Upper lobe of left lung (tissue), 6 donors: Measurements from ENCODE around the gene ITGAD. TPM values are rescaled to one million over a fixed set of nuclear protein-coding genes. Genes with fewer than 3 reads are reported as not detected.
A peak's percentile ranks its signal among the peaks of the same experiment; 100 is the strongest.

Experiments
- ATAC-seq, 2 donors: fragments of 200-7000 bp; cut with Tn5 transposase; one replicate each; pipeline ENCODE4 v1.9.1; 2022; ENCODE audit warnings: mild to moderate bottlenecking in 2 of 2, moderate library complexity in 2 of 2; ENCODE audit not compliant: low FRiP score in 2 of 2
- DNase-seq, 2 donors: peaks; one replicate each; pipeline ENCODE4 v3.0.0-alpha.2; 2019 to 2020
- H3K27ac ChIP-seq, 4 donors: fragments of 200-600 bp; sonication (generic); one replicate each; pipeline ENCODE4 v1.5.1; 2016 to 2019
- H3K27me3 ChIP-seq, 4 donors: fragments of 200-600 bp; sonication (generic); one replicate each; pipeline ENCODE4 v1.5.1; 2017 to 2019
- H3K36me3 ChIP-seq, 4 donors: fragments of 200-600 bp; sonication (generic); one replicate each; pipeline ENCODE4 v1.5.1; 2016 to 2019
- H3K4me1 ChIP-seq, 4 donors: fragments of 200-600 bp; sonication (generic); one replicate each; pipeline ENCODE4 v1.5.1; 2018 to 2019
- H3K4me3 ChIP-seq, 4 donors: fragments of 200-600 bp; sonication (generic); one replicate each; pipeline ENCODE4 v1.5.1; 2017 to 2019; ENCODE audit warnings: mild to moderate bottlenecking in 2 of 4, moderate library complexity in 1 of 4
- H3K9me3 ChIP-seq, 4 donors: fragments of 200-600 bp; sonication (generic); one replicate each; pipeline ENCODE4 v1.5.1; 2018 to 2019
- CTCF ChIP-seq, 6 experiments: fragments of 450-650 bp in 4 of 6; fragments of 200-600 bp in 2 of 6; sonication (generic) in 2 of 6; IDR thresholded peaks; one replicate each; pipeline ENCODE4 v1.5.1; 2016 to 2019; ENCODE audit warnings: antibody characterized with exemption in 6 of 6
- EP300 ChIP-seq, 4 donors: sonication (generic); formaldehyde crosslinking; IDR thresholded peaks; one replicate each; pipeline ENCODE4 v1.5.1; 2017; ENCODE audit warnings: antibody characterized with exemption in 4 of 4, control low read depth in 2 of 4
- POLR2A ChIP-seq, 4 donors: fragments of 450-650 bp; IDR thresholded peaks; one replicate each; pipeline ENCODE4 v1.5.1; 2016 to 2017; ENCODE audit warnings: antibody characterized with exemption in 4 of 4, mild to moderate bottlenecking in 2 of 4
- POLR2AphosphoS5 ChIP-seq, 2 donors: sonication (generic); formaldehyde crosslinking; IDR thresholded peaks; one replicate each; pipeline ENCODE4 v1.5.1; 2017; ENCODE audit warnings: antibody characterized with exemption in 2 of 2
- WGBS, 2 donors: methylation state at CpG; one replicate each; pipeline ENCODE4 v1.1.5; 2017 to 2018; 5-methylcytosine and 5-hydroxymethylcytosine counted together
- total RNA-seq, 6 donors: library from RNA; depleted of rRNA in 4 of 6; stranded (reverse); fragments of >200 nt in 4 of 6; gene quantifications; one replicate each; pipeline versions ENCODE4 v1.1.0 to v1.2.1, GENCODE V29; 2016 to 2021
- donor health status: DM: no; HTN: no; CAD: no; lungs with moderate emphysema.
- donor health status: DM: no; HTN: yes; CAD: no; lungs with severe emphysema.

ITGAD gene
- total RNA-seq, 6 donors from 2014 or later, result 0.15 to 0.69 (median 0.52) TPM; not detected in 3

GRCh38 chr16:31365131-31365865 lies 27.8 kb upstream of the ITGAD start:
- no peak overlapping the region for H3K27ac ChIP-seq
- DNase-seq (peak in 1 of 2 donors; percentile 2), ATAC-seq (no peak)
- H3K27me3 ChIP-seq, result no peaks in the 10 kb centered on the region
- H3K4me1 ChIP-seq, result no peaks in the 10 kb centered on the region
- no peaks in the 10 kb centered on the region for H3K36me3 ChIP-seq
- H3K4me3 ChIP-seq, result no peak overlapping the region
- WGBS, 2 donors, result 90 to 96% methylated on average over 7 of the region's 7 CpGs
- H3K9me3 ChIP-seq, result no peaks in the 10 kb centered on the region
- TF ChIP-seq EP300 (IDR thresholded peaks at IDR 0.05) (no peak), CTCF (IDR thresholded peaks at IDR 0.05) (no peak), POLR2A (IDR thresholded peaks at IDR 0.05) (no peak), POLR2AphosphoS5 (IDR thresholded peaks at IDR 0.05) (no peak)

DNA sequence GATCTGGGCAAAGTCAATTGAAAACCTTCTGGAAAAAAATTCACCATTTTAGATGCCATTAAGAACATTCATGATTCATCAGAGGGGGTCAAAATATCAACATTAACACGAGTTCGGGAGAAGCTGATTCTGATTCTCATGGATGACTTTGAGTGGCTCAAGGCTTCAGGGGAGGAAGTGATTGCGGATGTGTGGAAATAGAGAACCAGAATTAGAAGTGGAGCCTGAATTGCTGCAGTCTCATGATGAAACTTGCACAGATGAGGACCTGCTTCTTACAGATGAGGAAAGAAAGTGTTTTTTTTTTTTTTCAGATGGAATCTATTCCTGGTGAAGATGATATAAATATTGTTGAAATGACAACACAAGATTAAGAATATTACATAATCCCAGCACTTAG lies 25.3 kb upstream of the ITGAD start:
- DNase-seq (no peak), ATAC-seq (peak in 1 of 2 donors; percentile 75)
- TF ChIP-seq EP300 (IDR thresholded peaks at IDR 0.05), result no peak
- TF ChIP-seq POLR2AphosphoS5 (IDR thresholded peaks at IDR 0.05), result peak in 1 of 2 donors; percentile 34
- Histone ChIP-seq H3K36me3 (peaks cover 0 to 8% (median 0%) of the 10 kb centered on the region in 4 donors), H3K9me3 (no peaks in the 10 kb centered on the region), H3K27me3 (no peaks in the 10 kb centered on the region), H3K27ac (peak overlapping the region in 3 of 4 donors; percentile 30 to 69 (median 42)), H3K4me1 (no peaks in the 10 kb centered on the region), H3K4me3 (no peak overlapping the region)
- WGBS, 2 donors, result 62 to 72% methylated on average over 3 of the region's 3 CpGs

- ATAC-seq, result peak; percentile 9 to 41
- peaks cover 0 to 6% (median 2%) of the 10 kb centered on the region in 4 donors for H3K9me3 ChIP-seq
- 90 to 94% methylated on average over 7 of the region's 12 CpGs for WGBS, 2 donors
- TF ChIP-seq EP300 (IDR thresholded peaks at IDR 0.05), result no peak
- TF ChIP-seq POLR2AphosphoS5 (IDR thresholded peaks at IDR 0.05), result no peak
- TF ChIP-seq CTCF (IDR thresholded peaks at IDR 0.05), result no peak
- no peak for TF ChIP-seq POLR2A (IDR thresholded peaks at IDR 0.05)
- no peaks in the 10 kb centered on the region for H3K27me3 ChIP-seq
- DNase-seq, result no peak
- H3K4me3 ChIP-seq, result no peak overlapping the region
- peaks cover 0 to 8% (median 0%) of the 10 kb centered on the region in 4 donors for H3K36me3 ChIP-seq
- no peaks in the 10 kb centered on the region for H3K4me1 ChIP-seq
- no peak overlapping the region for H3K27ac ChIP-seq
Measured at GRCh38 chr16:31371008-31371407, 22.1 kb upstream of the ITGAD start.

DNA sequence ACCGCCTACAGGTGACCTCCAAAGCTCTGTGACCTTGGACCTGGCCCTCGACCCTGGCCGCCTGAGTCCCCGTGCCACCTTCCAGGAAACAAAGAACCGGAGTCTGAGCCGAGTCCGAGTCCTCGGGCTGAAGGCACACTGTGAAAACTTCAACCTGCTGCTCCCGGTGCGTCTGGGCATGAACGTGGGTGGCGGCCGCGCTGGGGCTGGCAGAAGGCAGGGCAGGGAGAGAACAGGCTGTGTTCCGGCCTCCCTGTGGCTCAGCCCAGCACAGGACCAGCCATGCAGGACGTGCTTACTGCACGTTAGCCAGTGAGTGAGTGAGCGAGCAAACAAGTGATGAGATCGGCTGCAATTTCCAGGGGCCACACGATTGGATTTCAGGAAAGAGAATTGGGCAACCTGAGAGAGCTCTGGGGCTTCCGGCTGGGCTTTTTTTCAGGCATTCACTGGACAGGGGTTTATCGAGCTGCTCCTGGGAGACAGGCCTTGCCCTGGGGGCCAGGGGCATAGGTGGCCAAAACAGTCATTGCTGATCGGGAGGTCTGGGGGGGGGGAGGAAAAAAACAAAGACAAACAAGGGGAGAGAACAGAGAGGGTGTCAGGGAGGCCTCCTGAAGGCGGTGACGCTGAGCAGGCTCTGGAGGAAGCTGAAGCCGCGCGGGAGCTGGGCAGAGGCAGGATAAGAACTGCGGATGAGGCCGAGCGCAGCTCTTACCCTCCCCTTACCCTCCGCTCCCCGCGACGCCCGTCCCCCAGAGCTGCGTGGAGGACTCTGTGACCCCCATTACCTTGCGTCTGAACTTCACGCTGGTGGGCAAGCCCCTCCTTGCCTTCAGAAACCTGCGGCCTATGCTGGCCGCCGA lies 21.3 kb upstream of the ITGAD start:
- H3K27me3 ChIP-seq, result no peaks in the 10 kb centered on the region
- no peak overlapping the region for H3K27ac ChIP-seq
- H3K4me3 ChIP-seq, result no peak overlapping the region
- no peaks in the 10 kb centered on the region for H3K4me1 ChIP-seq
- ATAC-seq (no peak), DNase-seq (no peak)
- 82 to 84% methylated on average over 41 to 42 of the region's 42 CpGs for WGBS, 2 donors
- peaks cover 0 to 8% (median 0%) of the 10 kb centered on the region in 4 donors for H3K36me3 ChIP-seq
- TF ChIP-seq POLR2AphosphoS5 (IDR thresholded peaks at IDR 0.05), result no peak
- TF ChIP-seq CTCF (IDR thresholded peaks at IDR 0.05), result no peak
- no peak for TF ChIP-seq POLR2A (IDR thresholded peaks at IDR 0.05)
- TF ChIP-seq EP300 (IDR thresholded peaks at IDR 0.05), result no peak
- peaks cover 0 to 6% (median 2%) of the 10 kb centered on the region in 4 donors for H3K9me3 ChIP-seq

GRCh38 chr16:31373235-31373634 lies 19.9 kb upstream of the ITGAD start:
- Histone ChIP-seq H3K27me3 (no peaks in the 10 kb centered on the region), H3K4me1 (no peaks in the 10 kb centered on the region), H3K4me3 (no peak overlapping the region), H3K36me3 (peaks cover 0 to 8% (median 0%) of the 10 kb centered on the region in 4 donors), H3K27ac (no peak overlapping the region), H3K9me3 (peaks cover 0 to 6% (median 2%) of the 10 kb centered on the region in 4 donors)
- ATAC-seq (no peak), DNase-seq (no peak)
- 82 to 85% methylated on average over 9 to 14 of the region's 14 CpGs for WGBS, 2 donors
- TF ChIP-seq CTCF (IDR thresholded peaks at IDR 0.05), result no peak
- TF ChIP-seq EP300 (IDR thresholded peaks at IDR 0.05), result no peak
- TF ChIP-seq POLR2AphosphoS5 (IDR thresholded peaks at IDR 0.05), result no peak
- no peak for TF ChIP-seq POLR2A (IDR thresholded peaks at IDR 0.05)
